ENCODE data around the gene HIVEP3.

GRCh38 chr1:41622859-41623732 is 295.6 kb downstream of the HIVEP3 start:
- no peak for TF ChIP-seq CTCF (conservative IDR thresholded peaks at IDR 0.05; ENCODE audit: low read length)
- no peak for TF ChIP-seq EZH2phosphoT487 (IDR thresholded peaks at IDR 0.05; ENCODE audit: borderline replicate concordance)

Measured in Loucy (cell line).